ENCODE measurements around the gene COL23A1. TPM values are rescaled to one million over a fixed set of nuclear protein-coding genes. Genes with fewer than 3 reads are reported as not detected.
A peak's percentile ranks its signal among the peaks of the same experiment; 100 is the strongest.

The COL23A1 gene
- total RNA-seq, 1 experiment from 2014 or later: 18.0 TPM

- Histone ChIP-seq H3K27me3 (ENCODE audit: control insufficient read depth, insufficient read depth, low read length) (no peaks in the 10 kb centered on the region), H3K4me3 (ENCODE audit: insufficient read depth, low read depth, low read length) (no peak overlapping the region)
- peak; percentile 93 for DNase-seq
These were observed 233.1 kb downstream of the COL23A1 start for GRCh38 chr5:178357121-178357521.

GRCh38 chr5:178356431-178356872 lies 233.7 kb downstream of the COL23A1 start:
- Histone ChIP-seq H3K4me3 (ENCODE audit: insufficient read depth, low read depth, low read length) (no peak overlapping the region), H3K36me3 (replicated peaks; ENCODE audit: control insufficient read depth, insufficient read depth, low read length) (no peaks in the 10 kb centered on the region), H3K27me3 (ENCODE audit: control insufficient read depth, insufficient read depth, low read length) (no peaks in the 10 kb centered on the region)
- DNase-seq: peak; percentile 84

More at GRCh38 chr5:178357121-178357521, 233.1 kb downstream of the COL23A1 start:
- H3K36me3 ChIP-seq (replicated peaks; ENCODE audit: control insufficient read depth, insufficient read depth, low read length): no peaks in the 10 kb centered on the region

GRCh38 chr5:178355671-178356070 lies 234.5 kb downstream of the COL23A1 start:
- Histone ChIP-seq H3K36me3 (replicated peaks; ENCODE audit: control insufficient read depth, insufficient read depth, low read length) (no peaks in the 10 kb centered on the region), H3K4me3 (ENCODE audit: insufficient read depth, low read depth, low read length) (no peak overlapping the region), H3K27me3 (ENCODE audit: control insufficient read depth, insufficient read depth, low read length) (no peaks in the 10 kb centered on the region)
- DNase-seq: no peak

- Histone ChIP-seq H3K27me3 (ENCODE audit: control insufficient read depth, insufficient read depth, low read length) (no peaks in the 10 kb centered on the region), H3K36me3 (replicated peaks; ENCODE audit: control insufficient read depth, insufficient read depth, low read length) (no peaks in the 10 kb centered on the region), H3K4me3 (ENCODE audit: insufficient read depth, low read depth, low read length) (no peak overlapping the region)
- DNase-seq: no peak
These were observed 236.7 kb downstream of the COL23A1 start for GRCh38 chr5:178353461-178353860.

GRCh38 chr5:178352035-178352349 lies 238.2 kb downstream of the COL23A1 start:
- no peaks in the 10 kb centered on the region for H3K36me3 ChIP-seq (replicated peaks; ENCODE audit: control insufficient read depth, insufficient read depth, low read length)
- H3K27me3 ChIP-seq (ENCODE audit: control insufficient read depth, insufficient read depth, low read length): no peaks in the 10 kb centered on the region
- no peak for DNase-seq
- H3K4me3 ChIP-seq (ENCODE audit: insufficient read depth, low read depth, low read length): no peak overlapping the region

- Histone ChIP-seq H3K36me3 (replicated peaks; ENCODE audit: control insufficient read depth, insufficient read depth, low read length) (no peaks in the 10 kb centered on the region), H3K4me3 (ENCODE audit: insufficient read depth, low read depth, low read length) (no peak overlapping the region), H3K27me3 (ENCODE audit: control insufficient read depth, insufficient read depth, low read length) (no peaks in the 10 kb centered on the region)
- DNase-seq: no peak
These were observed 238.8 kb downstream of the COL23A1 start for GRCh38 chr5:178351221-178352034.

GRCh38 chr5:178350361-178351220 lies 239.6 kb downstream of the COL23A1 start:
- Histone ChIP-seq H3K36me3 (replicated peaks; ENCODE audit: control insufficient read depth, insufficient read depth, low read length) (no peaks in the 10 kb centered on the region), H3K27me3 (ENCODE audit: control insufficient read depth, insufficient read depth, low read length) (no peaks in the 10 kb centered on the region), H3K4me3 (ENCODE audit: insufficient read depth, low read depth, low read length) (no peak overlapping the region)
- no peak for DNase-seq

- Histone ChIP-seq H3K4me3 (ENCODE audit: insufficient read depth, low read depth, low read length) (no peak overlapping the region), H3K27me3 (ENCODE audit: control insufficient read depth, insufficient read depth, low read length) (no peaks in the 10 kb centered on the region)
These were observed 240.4 kb downstream of the COL23A1 start for GRCh38 chr5:178349625-178350353.

GRCh38 chr5:178349075-178349511 lies 241.1 kb downstream of the COL23A1 start:
- Histone ChIP-seq H3K36me3 (replicated peaks; ENCODE audit: control insufficient read depth, insufficient read depth, low read length) (no peaks in the 10 kb centered on the region), H3K4me3 (ENCODE audit: insufficient read depth, low read depth, low read length) (no peak overlapping the region), H3K27me3 (ENCODE audit: control insufficient read depth, insufficient read depth, low read length) (no peaks in the 10 kb centered on the region)
- peak; percentile 60 for DNase-seq

More at GRCh38 chr5:178349625-178350353, 240.4 kb downstream of the COL23A1 start:
- no peak for DNase-seq
- H3K36me3 ChIP-seq (replicated peaks; ENCODE audit: control insufficient read depth, insufficient read depth, low read length): no peaks in the 10 kb centered on the region

GRCh38 chr5:178348356-178349074 lies 241.7 kb downstream of the COL23A1 start:
- peak; percentile 71 for DNase-seq
- Histone ChIP-seq H3K4me3 (ENCODE audit: insufficient read depth, low read depth, low read length) (no peak overlapping the region), H3K36me3 (replicated peaks; ENCODE audit: control insufficient read depth, insufficient read depth, low read length) (no peaks in the 10 kb centered on the region), H3K27me3 (ENCODE audit: control insufficient read depth, insufficient read depth, low read length) (no peaks in the 10 kb centered on the region)

- H3K27me3 ChIP-seq (ENCODE audit: control insufficient read depth, insufficient read depth, low read length): no peaks in the 10 kb centered on the region
- no peak overlapping the region for H3K4me3 ChIP-seq (ENCODE audit: insufficient read depth, low read depth, low read length)
- DNase-seq: peak; percentile 54
- no peaks in the 10 kb centered on the region for H3K36me3 ChIP-seq (replicated peaks; ENCODE audit: control insufficient read depth, insufficient read depth, low read length)
These were observed 242.2 kb downstream of the COL23A1 start for GRCh38 chr5:178347956-178348355.

GRCh38 chr5:178346607-178347334 lies 243.4 kb downstream of the COL23A1 start:
- Histone ChIP-seq H3K27me3 (ENCODE audit: control insufficient read depth, insufficient read depth, low read length) (no peaks in the 10 kb centered on the region), H3K4me3 (ENCODE audit: insufficient read depth, low read depth, low read length) (no peak overlapping the region), H3K36me3 (replicated peaks; ENCODE audit: control insufficient read depth, insufficient read depth, low read length) (no peaks in the 10 kb centered on the region)
- DNase-seq: no peak

- Histone ChIP-seq H3K27me3 (ENCODE audit: control insufficient read depth, insufficient read depth, low read length) (no peaks in the 10 kb centered on the region), H3K36me3 (replicated peaks; ENCODE audit: control insufficient read depth, insufficient read depth, low read length) (no peaks in the 10 kb centered on the region), H3K4me3 (ENCODE audit: insufficient read depth, low read depth, low read length) (no peak overlapping the region)
- DNase-seq: no peak
These were observed 246.9 kb downstream of the COL23A1 start for GRCh38 chr5:178343306-178343705.
